ENCODE data around the gene OR4K13. TPM values are rescaled to one million over a fixed set of nuclear protein-coding genes. Genes with fewer than 3 reads are reported as not detected.

OR4K13 gene
- total RNA-seq, 1 experiment from 2014 or later, result not detected

GRCh38 chr14:19993438-19993837 lies 42.4 kb downstream of the OR4K13 start:
- no TSS peak for BruUV-seq (replicated peaks)
- intact Hi-C loops (cut with micrococcal nuclease; ENCODE audit: unreplicated experiment) (no loop called here), in situ Hi-C loops (cut with HindIII; ENCODE audit: low pct_unique_long_range_greater_than_20kb, low sequenced_read_pairs) (no loop called here)
- no peak for ATAC-seq
- H3K4me1 ChIP-seq (ENCODE audit: control insufficient read depth, insufficient read depth, low read length), result no peaks in the 10 kb centered on the region
- H3K9me3 ChIP-seq (ENCODE audit: control insufficient read depth, insufficient read depth, low read depth, low read length), result no peaks in the 10 kb centered on the region
- POLR2A ChIA-PET, result no interaction called here
- H3K27ac ChIP-seq (ENCODE audit: low read length), result no peak overlapping the region
- CTCF ChIA-PET, result no interaction called here
- no peaks in the 10 kb centered on the region for H3K27me3 ChIP-seq (ENCODE audit: control insufficient read depth, insufficient read depth, low read length)
- TF ChIP-seq CTCF (IDR thresholded peaks at IDR 0.05), result no peak
- DNase-seq (ENCODE audit: low read depth, low spot score), result no peak
- no peaks in the 10 kb centered on the region for H3K36me3 ChIP-seq (ENCODE audit: control insufficient read depth, insufficient read depth, low read length)
- H3K4me3 ChIP-seq (ENCODE audit: low read depth in 2 of 2, low read length in 2 of 2), result no peak overlapping the region

Other genes with a start within 250 kb of the OR4K13 start
- not detected for gene OR4N2, start 232.3 kb downstream of the OR4K13 start, total RNA-seq (2021; ENCODE audit: unreplicated experiment)
- not detected for gene OR4K2, start 160.9 kb downstream of the OR4K13 start, total RNA-seq (2021; ENCODE audit: unreplicated experiment)
- not detected for gene OR4K5, start 115.4 kb downstream of the OR4K13 start, total RNA-seq (2021; ENCODE audit: unreplicated experiment)
- not detected for gene OR4K1, start 105.1 kb downstream of the OR4K13 start, total RNA-seq (2021; ENCODE audit: unreplicated experiment)
- gene OR4K15, start 60.4 kb downstream of the OR4K13 start, total RNA-seq (2021; ENCODE audit: unreplicated experiment), result not detected
- gene OR4Q2, start 33.9 kb downstream of the OR4K13 start, total RNA-seq (2021; ENCODE audit: unreplicated experiment), result not detected
- not detected for gene OR4K14, start 16.7 kb downstream of the OR4K13 start, total RNA-seq (2021; ENCODE audit: unreplicated experiment)
- not detected for gene OR4L1, start 24.0 kb upstream of the OR4K13 start, total RNA-seq (2021; ENCODE audit: unreplicated experiment)
- gene OR4K17, start 74.7 kb upstream of the OR4K13 start, total RNA-seq (2021; ENCODE audit: unreplicated experiment), result not detected
- not detected for gene OR4N5, start 102.8 kb upstream of the OR4K13 start, total RNA-seq (2021; ENCODE audit: unreplicated experiment)
- gene OR11G2, start 154.9 kb upstream of the OR4K13 start, total RNA-seq (2021; ENCODE audit: unreplicated experiment), result not detected
- gene OR11H6, start 187.7 kb upstream of the OR4K13 start, total RNA-seq (2021; ENCODE audit: unreplicated experiment), result not detected
- gene OR11H7, start 192.9 kb upstream of the OR4K13 start, total RNA-seq (2021; ENCODE audit: unreplicated experiment), result not detected
- gene OR11H4, start 203.2 kb upstream of the OR4K13 start, total RNA-seq (2021; ENCODE audit: unreplicated experiment), result not detected

All from Panc1 (cell line).